Measurements from ENCODE around the gene SLC12A8.

GRCh38 chr3:125045194-125045593 lies 167.4 kb downstream of the SLC12A8 start:
- TF ChIP-seq EZH2 (IDR thresholded peaks at IDR 0.05; ENCODE audit: low read depth, unreplicated experiment) = no peak
- no peak for TF ChIP-seq CTCF (conservative IDR thresholded peaks at IDR 0.05; ENCODE audit: low read depth in 2 of 2)
- TF ChIP-seq CREB1 (CRISPR knock-in tag; IDR thresholded peaks at IDR 0.05; ENCODE audit: low read depth) = no peak
- no peak for TF ChIP-seq REST (IDR thresholded peaks at IDR 0.05; ENCODE audit: unreplicated experiment)
- TF ChIP-seq EZH2phosphoT487 (IDR thresholded peaks at IDR 0.05; ENCODE audit: unreplicated experiment) = no peak
- TF ChIP-seq ZNF331 (CRISPR knock-in tag; IDR thresholded peaks at IDR 0.05; ENCODE audit: low read depth) = no peak
- no peak for TF ChIP-seq POLR2AphosphoS5 (IDR thresholded peaks at IDR 0.05; ENCODE audit: low read depth)
- no peak for TF ChIP-seq JUNB (IDR thresholded peaks at IDR 0.05; ENCODE audit: unreplicated experiment)
